ELF-1 (cell line): ENCODE measurements around the gene NOSIP.

ENCODE experiments used
- DNase-seq: peaks from one replicate; pipeline ENCODE4 v3.0.0-alpha.2; 2016; ENCODE audit warnings: low read depth, low spot score

Gene NOSIP

GRCh38 chr19:49507803-49508494 is 72.4 kb downstream of the NOSIP start:
- DNase-seq: no peak

- DNase-seq: peak; percentile 95
These were observed 73.7 kb downstream of the NOSIP start for GRCh38 chr19:49506575-49507105.
